ENCODE measurements around the gene ZNF648.
"Not testable (repeated sequence)": the region's sequence is repeated elsewhere in the genome, so short reads cannot be mapped to it uniquely, and the experiment has no call there.

Gene ZNF648

GRCh38 chr1:182069028-182069466, 7.5 kb upstream of the ZNF648 start:
- no peak for DNase-seq (ENCODE audit: low read depth in 2 of 2)

DNA sequence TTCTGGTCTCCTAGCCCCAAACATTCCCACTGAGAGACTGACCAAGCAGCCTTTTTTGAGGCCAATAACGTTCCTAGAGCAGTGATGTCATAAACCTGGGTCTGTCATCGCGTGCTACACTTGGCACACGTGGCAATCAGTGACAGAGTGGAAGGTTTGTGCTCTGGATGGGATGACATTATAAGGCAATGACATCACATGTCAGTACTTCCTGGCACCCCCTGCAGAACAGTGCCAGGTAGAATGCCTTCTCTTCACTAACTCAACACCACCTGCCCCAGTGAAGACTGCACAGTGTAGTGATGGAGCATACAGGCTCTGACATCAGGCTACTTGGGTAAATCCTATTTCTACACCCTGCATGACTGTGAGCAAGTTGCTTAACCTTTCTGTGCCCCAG, 5.4 kb upstream of the ZNF648 start:
- no peak for DNase-seq (ENCODE audit: low read depth in 2 of 2)

DNA sequence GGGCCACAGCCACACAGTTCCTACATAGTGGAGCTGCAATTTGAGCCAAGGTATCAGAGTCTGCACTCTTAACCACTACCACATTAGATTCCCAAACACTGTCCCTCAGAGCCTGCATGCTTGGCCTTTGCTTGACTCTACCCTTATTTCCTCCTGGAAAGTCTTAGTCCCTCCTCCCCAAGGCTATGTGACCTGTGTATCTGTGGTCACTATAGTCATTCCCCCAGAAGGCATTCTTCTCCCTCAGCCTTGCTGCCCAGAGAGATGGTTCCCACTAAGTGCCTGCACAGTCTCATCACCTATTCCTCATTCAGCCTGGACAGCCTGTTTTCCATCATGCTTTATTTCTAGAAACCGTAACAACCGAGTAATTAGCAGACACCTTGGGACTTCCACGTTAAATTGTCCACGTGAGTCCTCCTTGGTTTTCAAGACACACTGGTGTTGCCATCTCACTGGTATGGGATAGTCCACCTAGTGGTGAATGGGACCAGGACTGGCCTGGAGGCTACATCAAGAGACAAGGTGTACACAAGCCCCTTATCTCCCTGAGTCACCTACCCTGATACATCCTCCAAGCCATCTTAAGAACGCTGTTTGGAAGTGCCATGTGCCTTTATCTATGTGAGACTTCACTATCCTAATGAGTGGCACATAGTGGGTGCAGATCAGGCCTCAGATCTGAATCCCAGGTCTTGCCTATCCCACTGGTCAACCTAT, 3.8 kb upstream of the ZNF648 start:
- no peak for DNase-seq (ENCODE audit: low read depth in 2 of 2)

- DNase-seq (ENCODE audit: low read depth in 2 of 2) = no peak
These were observed 3.1 kb upstream of the ZNF648 start for GRCh38 chr1:182064611-182065010.

GRCh38 chr1:182062223-182062622, 711 bp upstream of the ZNF648 start:
- no peak for DNase-seq (ENCODE audit: low read depth in 2 of 2)

DNA sequence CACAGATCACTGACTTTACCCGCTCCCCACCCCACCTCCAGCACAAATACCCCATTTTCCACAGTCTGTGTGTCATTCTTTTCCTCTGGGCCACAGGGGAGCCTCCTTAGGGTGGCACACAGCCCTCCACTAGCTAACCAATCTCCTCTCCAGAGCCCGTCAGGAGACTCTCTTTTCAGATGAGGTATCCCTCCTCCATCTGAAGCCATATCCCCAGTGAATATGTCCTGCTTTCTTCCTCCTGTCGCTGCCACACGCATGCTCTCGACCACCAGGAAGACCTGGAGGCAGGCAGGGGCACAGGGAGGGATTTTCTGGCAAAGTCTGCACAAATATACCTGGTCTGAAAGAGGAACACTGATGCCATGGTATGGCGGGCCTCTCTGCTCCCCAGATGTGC, 635 bp downstream of the ZNF648 start:
- no peak for DNase-seq (ENCODE audit: low read depth in 2 of 2)

- DNase-seq (ENCODE audit: low read depth in 2 of 2) = no peak
These were observed 1.6 kb downstream of the ZNF648 start for GRCh38 chr1:182059936-182060335.

GRCh38 chr1:182056601-182057366, 4.7 kb downstream of the ZNF648 start:
- DNase-seq (ENCODE audit: low read depth in 2 of 2) = no peak

- DNase-seq (ENCODE audit: low read depth in 2 of 2) = peak in 1 of 2 donors; percentile 30
These were observed 6.7 kb downstream of the ZNF648 start for GRCh38 chr1:182054698-182055326.

DNA sequence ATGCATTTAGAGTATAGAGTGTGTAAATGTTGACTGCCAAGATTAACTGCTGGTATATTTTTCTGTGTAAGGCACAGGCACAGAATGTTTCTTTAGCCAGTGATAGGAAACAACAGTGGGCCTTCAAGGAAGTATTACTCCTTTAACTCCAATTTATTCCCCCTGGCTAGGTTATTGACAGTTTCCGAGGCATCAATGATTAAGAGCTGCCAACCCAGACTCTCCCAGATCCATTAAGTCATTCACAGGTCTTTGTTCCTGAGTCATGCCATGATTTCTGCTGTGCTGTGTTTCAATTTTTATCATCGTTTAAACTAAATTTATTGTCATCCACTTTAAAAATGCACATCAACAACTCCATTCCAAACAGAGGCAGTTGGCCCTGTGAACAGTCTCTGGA, 9.2 kb downstream of the ZNF648 start:
- DNase-seq (ENCODE audit: low read depth in 2 of 2) = no peak

DNA sequence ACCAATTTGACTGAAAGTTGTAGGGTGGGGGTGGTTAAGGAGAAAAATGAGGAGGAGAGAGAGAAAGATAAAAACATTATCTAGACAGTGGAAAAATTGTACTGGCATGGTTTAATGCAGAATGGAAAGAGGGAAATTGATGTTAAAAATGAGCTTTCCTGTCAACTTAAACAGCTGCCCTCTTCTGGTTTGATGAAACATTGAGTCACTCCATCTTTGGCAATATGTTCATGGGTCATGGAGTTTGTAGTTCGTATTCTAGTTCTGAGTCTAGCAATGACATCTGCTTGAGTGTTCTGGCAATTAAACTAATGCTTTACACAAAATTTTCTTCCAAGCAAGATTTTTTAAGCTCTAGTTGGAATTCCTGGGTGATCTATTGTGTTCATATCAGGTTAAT, 9.6 kb downstream of the ZNF648 start:
- DNase-seq (ENCODE audit: low read depth in 2 of 2) = no peak

GRCh38 chr1:182050481-182051448, 10.7 kb downstream of the ZNF648 start:
- no peak for DNase-seq (ENCODE audit: low read depth in 2 of 2)

DNA sequence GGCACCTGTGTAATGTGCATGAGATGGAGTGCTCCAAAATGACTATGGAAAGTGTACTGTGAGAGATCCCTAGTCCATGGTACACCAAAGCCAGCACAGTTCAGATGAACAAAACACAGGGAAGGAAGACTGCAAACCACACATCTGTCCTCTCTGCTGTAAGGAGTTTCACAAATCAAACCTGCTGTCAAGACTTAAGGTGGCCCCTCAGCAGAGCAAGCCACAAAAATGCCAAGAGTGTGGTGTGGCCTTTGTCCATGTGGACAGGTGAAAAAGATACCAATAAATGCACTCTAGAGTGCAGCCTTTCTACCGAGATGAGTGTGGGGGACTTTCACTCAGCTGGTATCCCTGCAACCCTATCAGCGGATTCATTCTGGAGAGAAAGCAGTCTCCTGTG, 12.9 kb downstream of the ZNF648 start:
- DNase-seq (ENCODE audit: low read depth in 2 of 2) = no peak

- no peak for DNase-seq (ENCODE audit: low read depth in 2 of 2)
These were observed 14.7 kb downstream of the ZNF648 start for GRCh38 chr1:182046763-182047162.

DNA sequence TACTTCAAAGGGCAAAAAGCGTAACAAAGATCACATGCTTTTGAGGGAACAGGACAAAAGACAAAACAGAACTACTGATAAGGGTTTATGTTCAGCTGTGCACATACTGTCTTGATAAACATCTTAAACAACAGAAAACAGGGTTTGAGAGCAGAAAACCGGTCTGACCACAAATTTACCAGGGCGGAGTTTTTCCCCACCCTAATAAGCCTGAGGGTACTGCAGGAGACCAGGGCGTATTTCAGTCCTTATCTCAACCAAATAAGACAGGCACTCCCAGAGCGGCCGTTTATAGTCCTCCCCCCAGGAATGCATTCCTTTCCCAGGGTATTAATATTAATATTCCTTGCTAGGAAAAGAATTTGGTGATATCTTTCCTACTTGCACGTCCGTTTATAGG, 16.0 kb downstream of the ZNF648 start:
- not testable (repeated sequence) for DNase-seq (ENCODE audit: low read depth in 2 of 2)

DNA sequence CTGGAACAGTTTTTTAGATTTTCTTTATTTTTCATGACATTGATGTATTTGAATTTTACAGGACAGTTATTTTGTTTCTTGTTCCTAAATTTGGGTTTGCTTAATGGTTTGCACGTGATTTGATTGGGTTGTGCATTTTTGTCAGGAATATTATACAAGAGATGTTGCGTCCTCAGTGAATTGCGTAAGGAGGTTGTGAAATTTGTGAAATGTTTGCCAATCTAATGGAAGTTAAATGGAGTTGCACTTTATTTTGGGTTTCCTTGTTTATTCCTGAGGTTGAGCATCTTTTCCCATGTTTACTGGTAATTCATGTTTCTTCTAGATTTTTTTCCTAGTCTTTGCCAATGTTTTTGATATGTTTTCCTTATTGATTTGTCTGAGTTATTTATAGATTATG, 19.9 kb downstream of the ZNF648 start:
- no peak for DNase-seq (ENCODE audit: low read depth in 2 of 2)

- DNase-seq (ENCODE audit: low read depth in 2 of 2) = no peak
These were observed 23.3 kb downstream of the ZNF648 start for GRCh38 chr1:182038220-182038619.

DNA sequence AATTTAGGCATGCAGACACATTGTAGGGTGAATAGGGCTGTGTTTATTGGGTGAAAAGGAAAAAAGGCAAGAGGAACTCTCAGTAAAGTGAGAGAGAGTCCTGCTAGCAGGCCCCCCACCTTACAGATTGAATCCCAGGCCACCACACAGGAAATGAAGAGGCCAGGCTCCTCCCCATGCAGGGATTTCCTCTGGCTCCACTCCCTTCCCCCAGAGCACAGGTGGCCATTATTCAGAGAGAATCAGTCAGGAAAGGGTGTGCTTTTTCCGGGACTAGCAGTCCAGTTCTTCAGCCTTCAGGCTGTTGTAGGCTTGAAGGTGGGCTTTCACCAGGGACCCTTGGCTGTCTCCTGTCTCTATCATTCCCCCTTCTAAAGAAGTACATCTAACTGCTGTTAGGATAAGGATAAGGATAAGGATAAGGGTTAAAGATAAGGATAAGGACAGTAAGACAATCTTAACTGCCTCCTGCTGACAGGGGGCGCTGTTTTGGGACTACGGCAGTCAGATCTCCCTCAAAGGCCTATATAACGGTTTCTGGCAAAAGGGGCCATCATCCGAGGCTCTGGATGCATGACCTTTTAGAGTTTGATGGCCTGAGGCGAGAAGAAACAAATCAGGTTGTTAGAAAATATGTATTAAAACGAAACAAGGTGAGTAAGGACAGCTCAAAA, 26.3 kb downstream of the ZNF648 start:
- no peak for DNase-seq (ENCODE audit: low read depth in 2 of 2)

DNA sequence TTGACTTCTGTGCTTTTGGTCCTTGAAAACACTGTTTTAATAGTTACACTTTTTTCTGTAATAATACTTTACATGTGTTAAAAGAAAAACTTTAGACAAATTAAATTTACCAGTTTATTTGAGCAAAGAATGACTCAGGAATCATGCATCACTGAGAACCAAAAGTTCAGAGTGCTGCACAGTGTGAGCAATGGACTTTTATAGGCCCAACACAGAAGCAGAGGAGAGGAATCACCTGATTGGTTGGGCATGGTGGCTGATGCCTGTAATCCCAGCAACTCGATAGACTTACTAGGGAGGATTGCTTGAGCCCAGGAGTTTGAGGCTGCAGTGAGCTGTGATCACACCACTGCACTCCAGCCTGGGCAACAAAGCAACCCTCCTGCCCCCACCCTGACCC, 29.3 kb downstream of the ZNF648 start:
- DNase-seq (ENCODE audit: low read depth in 2 of 2) = no peak

- DNase-seq (ENCODE audit: low read depth in 2 of 2) = peak; percentile 96 to 97
These were observed 31.9 kb downstream of the ZNF648 start for GRCh38 chr1:182029379-182030331.

Data from stimulated activated CD8-positive, alpha-beta memory T cell treated with anti-CD3 and anti-CD28 coated beads, Interleukin-2, amount 100 ng/mL, for 1 hour (primary cell).